ENCODE measurements around the gene PDGFRB.

PDGFRB gene

DNA sequence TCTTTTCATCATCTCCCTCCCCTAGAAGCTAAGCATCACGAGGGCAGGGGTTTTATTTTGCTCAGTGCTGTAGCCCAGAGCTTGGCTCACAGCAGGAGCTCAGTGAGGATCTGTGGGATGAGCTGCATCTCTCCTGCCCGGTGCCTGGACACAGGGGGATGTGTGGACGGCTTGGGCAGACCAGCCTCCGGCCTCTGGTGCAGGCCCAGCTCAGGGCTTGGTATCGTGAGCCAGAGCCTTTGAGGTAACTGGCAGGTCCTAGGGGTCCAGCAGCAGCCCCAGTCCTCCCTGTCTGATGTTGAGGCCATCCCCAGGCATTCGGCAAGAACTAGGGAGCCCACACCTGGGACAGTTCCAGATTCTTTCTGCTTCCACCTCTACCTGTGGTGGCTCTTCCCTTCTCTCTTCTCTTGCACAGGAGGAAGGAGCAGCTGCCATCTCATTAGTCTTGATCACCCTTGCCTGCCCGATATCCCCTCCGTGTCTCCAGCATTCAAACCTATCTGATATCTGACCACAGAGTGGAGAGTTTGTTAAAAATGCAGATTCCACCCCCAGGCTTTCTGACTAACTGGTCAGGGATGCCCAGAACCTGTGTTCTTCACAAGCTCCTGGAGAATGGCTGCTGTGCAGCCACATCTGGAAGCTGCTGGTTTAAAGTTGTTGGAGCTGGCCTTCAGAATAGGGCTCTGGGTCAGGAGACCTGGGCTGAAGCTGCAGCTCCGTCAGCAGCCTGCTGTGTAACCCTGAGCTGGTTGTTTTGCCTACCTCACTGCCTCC lies 26.3 kb upstream of the PDGFRB start:
- DNase-seq = no peak

DNA sequence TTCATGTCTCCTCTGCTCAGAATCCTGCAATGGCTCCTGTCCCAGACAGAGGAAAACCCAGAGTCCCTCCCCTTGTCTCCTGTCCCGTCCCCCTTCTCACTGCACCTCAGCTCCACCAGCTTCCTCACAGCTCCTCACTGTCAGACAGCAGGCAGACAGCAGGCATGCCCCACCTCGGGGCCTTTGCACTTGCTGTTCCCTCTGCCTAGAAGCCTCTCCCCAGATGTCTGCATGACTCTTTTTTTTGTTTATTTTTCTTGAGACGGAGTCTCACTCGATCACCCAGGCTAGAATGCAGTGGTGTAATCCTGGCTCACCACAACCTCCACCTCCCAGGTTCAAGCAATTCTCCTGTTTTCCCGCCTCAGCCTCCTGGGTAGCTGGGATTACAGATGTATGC lies 25.4 kb upstream of the PDGFRB start:
- DNase-seq = no peak

DNA sequence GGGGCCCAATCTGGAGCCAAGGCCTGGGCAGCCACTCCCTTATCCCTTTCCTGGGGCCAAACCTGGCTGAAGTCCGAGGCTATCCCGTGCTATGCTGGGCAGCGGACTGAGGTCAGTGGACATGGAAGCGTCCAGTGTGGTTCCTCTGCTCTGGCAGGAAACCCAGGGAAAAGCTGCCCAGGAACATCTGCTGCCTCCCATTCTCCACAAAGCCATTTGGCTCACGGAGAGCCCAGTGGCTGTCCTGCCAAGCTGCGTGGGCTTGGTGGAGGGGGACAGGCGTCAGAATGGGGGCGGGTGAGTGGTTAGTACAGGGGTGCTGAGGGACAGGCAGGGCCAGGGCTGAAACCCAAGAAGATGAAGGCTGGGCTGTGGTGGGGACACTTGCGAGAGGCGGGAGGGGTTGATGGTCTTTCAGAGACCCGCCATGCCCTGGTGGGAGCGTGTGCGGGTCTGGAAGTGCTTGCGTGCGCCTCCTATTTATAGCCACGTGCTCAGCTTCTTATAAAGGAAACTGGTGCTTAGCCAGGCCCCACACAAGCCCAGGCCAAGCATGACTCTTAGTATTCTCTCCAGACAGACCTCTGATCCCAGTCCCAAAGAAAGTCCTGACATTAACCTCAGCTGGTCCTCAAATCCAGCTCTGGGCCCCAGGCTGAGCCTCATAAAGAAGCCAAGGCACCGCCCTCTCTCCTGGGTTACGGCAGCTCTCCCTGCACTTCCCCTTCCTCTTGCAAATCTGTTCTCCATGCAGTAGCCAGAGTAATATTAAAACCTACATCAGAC lies 24.8 kb upstream of the PDGFRB start:
- DNase-seq = no peak

DNA sequence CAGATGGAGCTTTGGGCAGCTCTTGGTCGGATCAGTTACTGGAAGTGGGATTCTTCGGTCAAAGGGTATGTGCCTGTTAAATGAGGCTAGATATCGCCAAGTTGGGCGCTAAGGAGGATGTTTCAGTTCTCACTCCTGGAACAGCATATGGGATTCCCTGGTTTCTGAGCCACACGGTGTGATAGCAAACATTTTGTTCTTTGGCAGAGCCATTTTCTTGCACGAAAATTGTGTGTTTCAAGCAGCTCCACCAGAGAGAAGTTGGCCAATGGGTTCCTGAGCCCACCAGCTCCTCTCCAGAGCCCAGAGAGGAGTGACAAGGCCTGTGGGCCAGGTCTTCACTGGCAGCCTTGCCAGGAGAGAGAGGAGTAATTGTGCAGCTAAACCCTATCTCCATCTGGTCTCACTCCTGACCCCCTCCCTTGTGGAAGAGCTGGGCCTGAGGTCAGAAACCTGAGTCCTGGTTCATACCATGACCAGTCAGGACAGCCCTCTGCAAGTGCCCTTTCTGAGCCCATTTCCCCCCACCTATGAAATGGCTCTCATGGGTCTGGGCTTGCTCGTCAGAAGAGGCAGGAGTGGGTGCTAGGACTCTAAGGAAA lies 23.5 kb upstream of the PDGFRB start:
- DNase-seq = no peak

DNA sequence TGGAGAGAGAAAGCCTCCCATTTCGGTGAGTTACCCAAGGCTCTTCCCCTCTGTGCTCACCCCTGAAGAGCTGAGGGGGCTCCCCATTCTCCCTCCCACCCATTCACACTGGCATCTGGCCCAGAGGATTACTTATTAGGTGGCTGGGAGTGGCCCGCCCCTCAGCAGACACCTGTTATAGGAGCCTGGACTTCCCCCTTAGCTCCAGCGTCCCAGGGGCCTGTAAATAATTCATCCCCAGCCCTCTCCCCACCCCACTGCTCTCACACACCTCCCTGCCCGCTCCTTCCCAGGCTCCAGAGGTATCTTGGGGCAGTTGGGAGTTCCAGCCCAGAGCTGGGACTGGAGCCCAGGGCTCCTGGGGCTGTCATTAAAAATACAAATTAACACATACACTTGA lies 22.6 kb upstream of the PDGFRB start:
- DNase-seq = no peak

DNA sequence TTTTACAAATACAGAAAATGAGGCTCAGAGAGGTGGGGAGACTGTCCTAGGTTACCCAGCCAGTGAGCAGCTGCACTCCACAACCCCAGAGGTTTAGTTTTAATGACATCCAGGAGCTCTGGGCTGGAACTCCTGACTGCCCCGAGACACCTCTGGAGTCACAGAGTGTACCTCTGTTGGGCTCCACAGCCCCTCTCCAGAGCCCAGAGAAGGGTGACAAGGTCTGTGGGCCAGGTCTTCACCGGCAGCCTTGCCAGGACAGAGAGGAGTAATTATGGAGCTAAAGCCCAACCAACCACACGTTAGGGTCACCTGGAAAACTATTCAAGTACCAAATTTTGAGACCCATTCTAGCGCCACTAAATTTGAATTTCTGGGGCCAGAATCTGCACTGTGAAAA lies 22.1 kb upstream of the PDGFRB start:
- no peak for DNase-seq

DNA sequence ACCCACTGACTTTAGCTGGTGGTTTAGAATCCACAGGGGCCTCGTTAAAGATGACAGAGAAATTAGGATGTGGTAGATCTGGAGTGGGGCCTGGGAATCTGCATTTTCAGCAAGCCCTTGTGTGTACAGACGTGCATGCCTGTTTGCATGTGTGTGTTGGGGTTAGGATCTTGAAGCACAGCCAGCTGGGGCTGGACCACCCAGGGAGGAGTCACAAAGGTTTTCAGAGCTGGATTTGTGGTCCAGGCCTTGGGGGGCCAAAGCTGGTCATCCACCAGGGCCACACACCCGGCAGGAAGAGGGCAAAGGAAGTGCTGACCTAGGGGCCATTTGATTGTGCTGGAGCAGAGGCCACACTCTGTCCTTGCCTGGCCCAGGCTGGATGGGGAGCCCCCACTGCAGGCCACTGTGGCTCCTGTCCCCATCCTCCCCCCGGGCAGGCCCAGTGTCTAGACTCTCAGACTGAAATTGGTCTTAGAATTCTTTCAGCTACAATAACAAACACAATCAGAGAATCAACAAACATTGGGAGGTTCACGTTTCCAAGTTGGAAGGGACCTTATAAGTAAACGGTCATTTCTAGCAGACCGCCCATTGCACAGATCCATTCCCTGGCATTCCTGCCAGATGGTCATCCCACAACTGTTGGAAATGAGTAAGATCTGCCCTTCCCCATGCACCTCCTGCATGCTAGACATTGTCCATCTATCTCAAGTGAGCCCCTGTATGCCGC lies 21.3 kb upstream of the PDGFRB start:
- DNase-seq = no peak

DNA sequence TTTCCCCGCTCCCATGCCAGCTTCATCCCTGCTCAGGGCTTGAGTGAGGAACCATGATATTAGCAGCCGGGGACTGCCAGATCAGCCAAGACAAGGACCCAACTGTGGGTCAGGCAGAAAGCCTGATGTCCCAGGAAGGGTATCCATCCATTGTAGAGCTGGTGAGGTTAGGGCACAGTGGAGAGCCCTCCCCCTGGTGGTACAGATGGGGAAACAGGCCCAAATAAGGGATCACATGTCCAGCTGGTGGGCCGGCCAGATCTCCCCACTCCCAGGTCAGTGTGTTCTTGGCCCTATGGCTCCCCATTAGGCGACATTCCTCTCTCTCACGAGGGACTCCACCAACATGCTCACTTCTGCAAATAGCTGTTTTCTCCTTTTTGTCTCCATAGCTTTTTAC lies 19.9 kb upstream of the PDGFRB start:
- no peak for DNase-seq

DNA sequence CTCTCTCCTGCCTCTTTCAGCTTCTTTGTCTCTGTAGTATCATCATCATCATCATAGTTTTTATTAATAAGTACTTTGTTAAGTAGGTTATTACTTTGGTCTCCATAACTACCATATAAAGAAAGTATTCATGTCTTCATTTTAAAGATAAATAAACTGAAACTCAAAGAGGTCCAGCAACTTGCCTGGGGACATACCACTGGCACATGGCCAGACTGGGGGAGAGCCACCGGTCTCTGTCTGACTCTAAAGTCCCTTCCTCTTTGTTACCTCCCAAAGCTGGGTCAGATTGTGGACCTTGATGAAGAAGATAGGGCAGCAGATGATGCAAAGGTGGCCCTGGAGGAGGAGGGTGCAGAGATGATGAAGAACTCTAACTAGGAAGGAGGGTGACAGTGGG lies 19.4 kb upstream of the PDGFRB start:
- DNase-seq = no peak

DNA sequence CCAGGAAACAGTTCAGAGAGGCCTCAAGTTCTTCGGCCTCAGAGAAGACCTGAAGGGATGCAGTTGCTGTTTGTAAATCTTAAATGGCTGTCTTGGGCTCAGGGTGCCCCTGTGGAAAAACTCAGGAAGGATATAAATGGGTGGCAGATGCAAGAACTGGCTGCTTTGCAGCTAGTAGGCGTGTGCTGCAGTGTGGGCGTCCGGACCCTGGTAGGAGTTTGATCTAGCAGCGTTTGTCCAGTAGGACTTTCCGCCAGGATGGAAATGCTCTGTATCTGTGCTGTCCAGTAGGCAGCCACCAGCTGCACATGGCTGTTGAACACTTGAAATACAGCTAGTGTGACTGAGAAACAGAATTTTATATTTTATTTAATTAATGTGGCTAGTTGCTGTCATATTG lies 18.6 kb upstream of the PDGFRB start:
- DNase-seq = no peak

DNA sequence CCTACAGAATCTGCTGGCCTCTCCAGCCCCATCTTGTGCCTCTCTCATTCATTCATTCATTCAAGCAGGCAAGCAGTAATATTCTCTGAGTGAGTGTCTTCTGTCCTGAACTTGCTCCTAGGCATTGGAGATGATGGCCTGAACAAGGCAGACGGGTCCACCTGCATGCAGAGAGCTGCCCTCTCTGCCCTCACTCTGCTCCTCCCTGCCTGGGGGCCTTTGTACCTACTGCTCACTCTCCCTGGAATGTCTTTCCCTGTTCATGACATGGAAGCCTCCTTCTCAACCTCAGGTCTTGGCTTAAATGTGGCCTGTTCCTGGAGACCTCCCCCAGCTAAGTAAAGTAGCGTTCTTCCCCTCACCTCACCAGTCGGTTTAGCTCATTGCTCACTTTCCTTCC lies 17.5 kb upstream of the PDGFRB start:
- no peak for DNase-seq

DNA sequence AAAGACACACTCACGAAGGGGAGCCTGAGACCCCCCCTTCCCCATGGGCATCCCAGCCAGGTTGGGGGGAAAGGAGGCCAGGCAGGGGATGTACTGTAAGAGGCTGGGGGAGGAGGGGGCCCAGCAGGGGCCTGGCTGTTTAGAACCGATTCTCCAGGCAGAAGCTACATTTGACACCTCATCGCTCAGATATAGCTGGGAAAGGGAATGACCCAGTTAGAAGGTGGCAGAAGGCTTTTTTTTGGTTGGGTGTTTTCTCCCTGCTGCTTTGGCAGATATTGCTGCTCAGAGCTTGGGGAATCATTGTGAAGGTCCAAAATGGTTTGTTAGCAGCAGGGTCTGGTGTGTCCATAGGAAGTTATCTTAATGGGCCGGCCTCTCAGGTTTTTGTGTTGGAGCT lies 16.9 kb upstream of the PDGFRB start:
- DNase-seq = no peak

DNA sequence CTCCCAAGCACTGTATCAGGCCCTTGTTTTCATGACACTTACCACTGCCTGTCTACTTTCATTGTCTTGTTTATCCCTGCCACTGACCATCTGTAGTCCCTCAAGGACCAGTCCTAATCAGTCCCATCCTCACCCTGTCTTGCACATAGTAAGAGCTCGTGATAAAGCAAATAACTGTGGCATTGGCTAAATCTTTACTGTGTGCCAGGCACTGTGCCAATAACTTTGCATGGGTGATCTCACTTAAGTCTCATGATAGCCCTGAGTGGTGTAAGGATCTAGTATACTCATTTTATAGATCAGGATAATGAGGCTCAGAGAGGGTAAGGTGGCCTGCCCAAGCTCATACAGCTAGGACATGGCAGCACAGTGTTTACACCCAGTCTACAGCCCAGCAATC lies 16.5 kb upstream of the PDGFRB start:
- DNase-seq = no peak

DNA sequence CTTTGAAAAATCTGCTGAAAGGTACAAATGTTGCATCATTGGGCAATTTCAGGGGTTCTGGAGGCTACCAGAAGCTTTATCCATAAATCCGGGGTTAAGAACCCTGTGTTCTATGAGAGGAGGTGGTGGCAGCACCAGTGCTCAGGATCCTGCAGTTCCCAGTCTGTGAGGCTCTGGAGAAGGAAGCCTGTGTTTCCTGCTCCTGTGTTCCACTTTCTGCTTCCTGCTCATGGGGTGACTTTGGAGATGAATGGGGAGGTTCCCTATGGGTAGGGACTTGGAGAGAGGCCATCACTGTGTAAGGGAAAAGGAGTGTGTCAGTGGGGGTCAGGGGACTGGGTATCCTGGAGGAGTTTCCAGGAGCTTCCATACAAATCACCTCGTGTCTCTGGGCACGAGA lies 13.2 kb upstream of the PDGFRB start:
- DNase-seq = no peak

DNA sequence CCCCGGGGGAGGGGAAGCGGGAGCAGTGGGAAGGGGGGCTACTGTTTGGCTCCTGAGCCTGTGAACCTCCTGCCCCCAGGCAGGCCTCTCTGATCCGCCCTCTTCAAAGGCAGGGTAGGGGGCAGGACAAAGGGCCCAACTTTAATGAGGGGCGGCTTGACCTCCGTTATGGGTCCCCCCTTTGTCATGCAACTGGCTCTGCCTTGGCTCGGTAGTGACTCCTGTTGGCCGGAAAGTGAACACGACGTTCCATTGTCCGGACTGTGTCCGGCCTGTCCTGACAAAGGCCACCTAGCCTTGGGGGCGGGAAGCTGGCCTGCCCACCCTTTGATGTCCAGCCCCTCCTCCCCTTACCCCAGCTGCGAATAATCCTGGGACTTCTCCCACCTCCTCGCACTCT lies 12.3 kb upstream of the PDGFRB start:
- no peak for DNase-seq

DNA sequence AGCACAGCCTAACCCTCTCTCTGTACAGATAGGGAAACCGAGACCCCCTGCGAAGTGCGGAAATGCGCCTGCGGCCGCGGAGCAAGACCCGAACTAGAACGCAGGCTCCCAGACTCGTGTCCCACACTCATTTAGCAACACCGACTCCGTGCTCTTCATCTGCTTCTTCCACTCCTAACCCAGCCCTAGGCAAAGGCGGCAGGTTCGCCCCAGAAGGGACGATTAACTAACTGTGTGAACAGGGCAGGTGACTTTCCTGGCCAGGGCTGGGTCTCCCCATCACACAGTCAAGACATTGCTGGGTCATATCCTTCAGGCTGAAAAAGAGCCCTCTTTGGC lies 11.8 kb upstream of the PDGFRB start:
- DNase-seq = no peak

DNA sequence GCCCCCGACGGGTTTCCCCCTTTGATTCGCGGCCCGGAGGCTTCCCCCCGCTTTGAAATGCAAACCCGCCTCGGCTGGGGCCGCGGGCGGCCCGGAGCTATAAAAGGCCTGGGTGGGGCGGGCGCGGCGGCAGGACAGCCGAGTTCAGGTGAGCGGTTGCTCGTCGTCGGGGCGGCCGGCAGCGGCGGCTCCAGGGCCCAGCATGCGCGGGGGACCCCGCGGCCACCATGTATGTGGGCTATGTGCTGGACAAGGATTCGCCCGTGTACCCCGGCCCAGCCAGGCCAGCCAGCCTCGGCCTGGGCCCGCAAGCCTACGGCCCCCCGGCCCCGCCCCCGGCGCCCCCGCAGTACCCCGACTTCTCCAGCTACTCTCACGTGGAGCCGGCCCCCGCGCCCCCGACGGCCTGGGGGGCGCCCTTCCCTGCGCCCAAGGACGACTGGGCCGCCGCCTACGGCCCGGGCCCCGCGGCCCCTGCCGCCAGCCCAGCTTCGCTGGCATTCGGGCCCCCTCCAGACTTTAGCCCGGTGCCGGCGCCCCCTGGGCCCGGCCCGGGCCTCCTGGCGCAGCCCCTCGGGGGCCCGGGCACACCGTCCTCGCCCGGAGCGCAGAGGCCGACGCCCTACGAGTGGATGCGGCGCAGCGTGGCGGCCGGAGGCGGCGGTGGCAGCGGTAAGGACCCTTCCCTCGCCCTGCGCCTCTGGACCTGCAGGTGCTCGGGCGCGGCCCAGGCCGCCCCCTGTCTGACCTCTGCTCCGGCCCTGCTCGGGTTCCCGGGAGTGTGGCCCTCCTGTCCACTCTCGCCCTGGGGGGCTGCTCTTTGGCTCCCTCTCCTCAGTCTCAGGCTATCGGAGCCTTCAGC lies 11.2 kb upstream of the PDGFRB start, which contains the start of gene CDX1:
CDX1 (plus strand) TSS at position 129 of the 862 bp plus-strand sequence; CDS start at position 228, 99 bp downstream.
- DNase-seq = no peak

DNA sequence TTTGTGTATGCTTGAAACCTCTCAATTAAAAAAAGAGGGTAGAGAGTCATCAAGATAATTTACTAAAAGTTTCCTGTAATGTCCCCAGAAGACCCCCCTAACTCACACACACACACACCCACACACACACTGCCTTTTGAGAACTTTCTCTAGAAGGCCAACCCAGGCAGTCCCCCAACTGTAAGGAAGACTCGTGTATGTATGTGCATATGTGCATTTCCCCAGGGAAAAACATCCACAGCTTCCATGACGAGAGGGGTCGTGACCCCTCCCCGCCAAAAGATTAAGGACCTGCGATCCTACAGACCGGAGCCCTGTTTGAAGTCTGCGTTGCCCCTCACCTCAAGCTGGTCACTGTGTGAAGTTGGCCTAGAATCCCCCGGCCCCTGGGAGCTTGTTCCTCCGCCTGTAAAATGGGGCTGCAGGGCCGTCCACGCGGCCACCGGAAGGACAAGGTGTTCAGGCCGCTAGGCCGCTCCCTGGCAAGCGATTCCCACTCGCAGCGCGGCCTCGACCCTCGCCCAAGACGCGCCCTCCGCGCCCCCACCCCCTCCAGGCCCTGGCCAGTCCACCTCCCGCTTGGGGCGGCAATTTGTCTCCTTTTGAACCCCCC lies 10.5 kb upstream of the PDGFRB start:
- DNase-seq = no peak

DNA sequence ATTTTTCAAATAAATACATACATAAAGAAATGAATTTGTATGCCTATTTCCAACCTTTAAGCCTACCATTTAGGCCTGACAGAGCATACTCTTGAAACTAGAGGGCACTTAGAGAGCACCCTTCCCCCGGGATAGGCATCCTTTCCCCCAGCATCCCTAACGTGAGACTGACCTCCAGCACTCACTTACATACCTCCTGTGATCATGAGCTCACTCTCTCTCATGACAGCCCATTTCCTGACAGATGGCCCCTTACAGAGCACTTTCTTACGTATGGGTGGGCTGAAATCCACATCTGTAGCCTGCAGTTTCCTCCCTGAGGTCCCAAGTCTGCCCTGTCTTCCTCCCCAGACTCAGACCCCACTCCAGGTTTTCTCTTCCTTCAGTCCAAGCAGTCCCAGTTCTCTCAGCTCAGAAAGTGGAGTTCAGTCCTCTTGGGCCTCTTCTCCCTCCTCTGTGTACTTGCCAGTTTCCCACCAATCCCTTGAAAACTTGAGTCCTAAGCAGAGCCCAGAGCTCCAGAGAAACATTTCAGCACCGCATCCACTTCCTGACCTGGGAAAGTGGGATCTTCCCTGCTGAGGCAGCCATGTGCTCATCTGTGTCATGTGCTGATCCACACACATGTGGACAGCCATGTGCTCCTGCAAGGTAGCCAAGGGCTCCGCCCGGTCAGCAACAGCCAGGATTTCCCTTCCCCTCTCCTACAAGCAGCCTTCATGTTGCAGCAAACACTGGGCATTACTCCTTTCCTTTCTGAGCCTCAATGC lies 8.8 kb upstream of the PDGFRB start:
- no peak for DNase-seq

DNA sequence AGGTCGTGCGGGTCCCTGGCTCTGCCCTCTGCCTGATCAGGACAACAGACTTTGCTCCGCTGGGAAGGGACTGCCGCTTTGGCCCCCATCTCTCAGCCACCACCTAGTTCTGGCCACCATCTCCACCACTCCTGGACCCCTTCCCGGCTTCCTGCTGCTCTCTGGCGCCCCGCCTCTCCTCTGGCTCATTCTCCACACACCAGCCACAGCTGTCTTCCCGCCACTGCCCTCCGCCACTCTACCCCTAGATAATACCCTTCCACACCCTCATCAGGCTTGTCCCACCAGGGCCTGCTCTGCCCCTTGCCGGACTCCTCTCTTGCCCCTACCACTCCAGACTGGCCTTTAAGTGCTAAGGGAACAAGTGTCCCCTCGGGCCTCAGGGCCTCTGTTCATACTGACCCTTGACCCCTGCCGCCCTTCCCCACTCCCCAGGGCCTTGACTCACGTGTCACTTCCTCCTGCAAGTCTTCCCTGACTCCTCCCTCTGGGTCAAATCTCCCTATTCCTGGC lies 8.0 kb upstream of the PDGFRB start:
- no peak for DNase-seq

DNA sequence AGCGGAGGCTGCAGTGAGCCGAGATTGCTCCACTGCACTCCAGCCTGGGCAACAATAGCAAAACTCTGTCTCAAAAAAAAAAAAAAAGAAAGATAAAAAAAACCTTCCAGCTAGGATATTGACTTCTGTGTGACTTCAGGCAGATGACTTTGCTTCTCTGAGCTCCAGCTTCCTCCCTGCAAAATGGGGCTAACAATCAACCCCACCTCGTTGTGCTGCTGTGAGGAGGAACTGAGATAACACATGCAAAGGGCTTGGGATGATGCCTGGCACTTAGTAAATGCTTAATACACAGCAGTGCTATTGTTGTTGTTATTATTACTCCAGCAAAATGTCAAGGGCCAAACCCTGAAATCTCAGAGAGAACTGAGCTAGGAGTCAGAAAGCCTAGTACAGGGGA lies 7.4 kb upstream of the PDGFRB start:
- DNase-seq = no peak

All from SHP77 treated with DMSO at 0.1 percent for 48 hours (cell line).